DND-41 (cell line): Measurements from ENCODE around the gene TRPM3.

Experiments used
- ATAC-seq: fragments of 200-7000 bp; cut with Tn5 transposase; 3 replicates; pipeline ENCODE4 v1.9.1; 2021; ENCODE audit warnings: low read depth; ENCODE audit not compliant: insufficient read depth
- DNase-seq: peaks from one replicate; pipeline ENCODE4 v3.0.0-alpha.2; 2020
- H2AFZ ChIP-seq: 2 replicates; pipeline ENCODE4 v1.6.0; 2012; ENCODE audit warnings: low read depth, low read length
- H3K27ac ChIP-seq: 2 replicates; pipeline ENCODE4 v1.5.1; 2012; ENCODE audit warnings: low read length, inconsistent platforms
- H3K27me3 ChIP-seq: fragments of 200-600 bp; sonication (generic); 2 replicates; pipeline ENCODE4 v1.6.0; 2012; ENCODE audit warnings: low read length, mild to moderate bottlenecking, inconsistent platforms; ENCODE audit not compliant: insufficient read depth, poor library complexity
- H3K36me3 ChIP-seq: 2 replicates; pipeline ENCODE4 v1.5.1; 2012; ENCODE audit warnings: low read length, inconsistent platforms; ENCODE audit not compliant: insufficient read depth
- H3K4me1 ChIP-seq: 2 replicates; pipeline ENCODE4 v1.5.1; 2012; ENCODE audit warnings: mild to moderate bottlenecking, low read length; ENCODE audit not compliant: insufficient read depth
- H3K4me2 ChIP-seq: 2 replicates; pipeline ENCODE4 v1.6.0; 2012; ENCODE audit warnings: mild to moderate bottlenecking, moderate library complexity, low read length, inconsistent platforms; ENCODE audit not compliant: insufficient read depth
- H3K4me3 ChIP-seq, 2 experiments: fragments of 200-600 bp in 1 of 2; shearing (Covaris generic) in 1 of 2; 2 replicates each; pipeline ENCODE4 v1.5.1; 2012 to 2016; ENCODE audit warnings: inconsistent platforms in 2 of 2, low read length in 2 of 2, mild to moderate bottlenecking in 2 of 2, low read depth in 1 of 2, moderate library complexity in 1 of 2
- H3K79me2 ChIP-seq: 2 replicates; pipeline ENCODE4 v1.6.0; 2012; ENCODE audit warnings: low read length, inconsistent platforms; ENCODE audit not compliant: insufficient read depth
- H3K9ac ChIP-seq: 2 replicates; pipeline ENCODE4 v1.6.0; 2012; ENCODE audit warnings: low read depth, mild to moderate bottlenecking, inconsistent platforms, low read length, moderate library complexity
- H3K9me3 ChIP-seq: 2 replicates; pipeline ENCODE4 v1.5.1; 2012; ENCODE audit warnings: low read length, moderate library complexity, mild to moderate bottlenecking, inconsistent platforms; ENCODE audit not compliant: insufficient read depth, severe bottlenecking
- H4K20me1 ChIP-seq: 2 replicates; pipeline ENCODE4 v1.6.0; 2012; ENCODE audit warnings: low read length; ENCODE audit not compliant: insufficient read depth
- CTCF ChIP-seq: IDR thresholded peaks from 2 replicates; pipeline ENCODE4 v1.5.1; 2012; ENCODE audit warnings: borderline replicate concordance, low read length, moderate library complexity, mild to moderate bottlenecking; ENCODE audit not compliant: poor library complexity, severe bottlenecking; ENCODE audit errors: extremely low read depth
- EZH2 ChIP-seq: IDR thresholded peaks from 3 replicates; pipeline ENCODE4 v1.6.1; 2012; ENCODE audit warnings: borderline replicate concordance, low read depth, mild to moderate bottlenecking, moderate library complexity, low read length, inconsistent platforms; ENCODE audit not compliant: severe bottlenecking

TRPM3 gene

DNA sequence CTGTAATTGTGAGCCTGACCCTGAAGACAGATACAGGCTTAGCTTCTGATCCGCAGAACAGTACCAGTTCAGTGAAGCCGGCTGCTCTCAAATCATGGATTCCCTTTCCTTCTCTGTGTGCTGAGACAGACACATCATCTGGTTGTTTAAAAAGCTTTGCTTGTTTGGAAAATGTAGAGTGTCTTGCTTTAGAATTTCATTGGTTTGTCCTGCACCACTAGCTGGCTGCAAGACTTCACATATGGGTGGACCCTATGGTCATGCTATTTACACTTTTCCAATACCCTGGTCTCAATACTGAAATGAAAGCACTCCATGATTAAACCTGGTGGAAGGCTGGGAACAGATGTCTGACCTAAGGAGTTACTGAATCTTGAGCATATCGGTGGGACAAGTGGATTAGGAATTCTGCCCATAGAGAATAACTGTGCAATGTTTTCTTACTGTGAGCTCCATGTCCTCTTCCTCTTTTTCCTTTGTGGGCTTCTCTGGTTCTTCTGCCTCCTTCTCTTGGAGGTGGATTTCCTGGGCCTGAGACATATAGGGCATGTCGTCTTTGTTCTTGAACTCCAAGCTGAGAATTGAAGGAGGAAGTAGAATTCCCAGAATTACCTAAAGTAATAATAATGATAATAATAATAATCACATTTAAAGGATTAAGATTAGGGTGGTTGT lies 505.8 kb downstream of the TRPM3 start:
- no peaks in the 10 kb centered on the region for H3K9me3 ChIP-seq
- no peaks in the 10 kb centered on the region for H4K20me1 ChIP-seq
- ATAC-seq (no peak), DNase-seq (no peak)
- H3K4me3 ChIP-seq = no peak overlapping the region
- no peak overlapping the region for H3K9ac ChIP-seq
- no peaks in the 10 kb centered on the region for H3K27me3 ChIP-seq
- H3K4me2 ChIP-seq = no peak overlapping the region
- no peak overlapping the region for H2AFZ ChIP-seq
- H3K4me1 ChIP-seq = no peaks in the 10 kb centered on the region
- TF ChIP-seq CTCF = no peak
- no peak for TF ChIP-seq EZH2
- no peaks in the 10 kb centered on the region for H3K36me3 ChIP-seq
- H3K27ac ChIP-seq = no peak overlapping the region
- H3K79me2 ChIP-seq = no peaks in the 10 kb centered on the region

GRCh38 chr9:70614786-70615463 lies 506.5 kb downstream of the TRPM3 start:
- H3K4me3 ChIP-seq = no peak overlapping the region
- TF ChIP-seq EZH2 = no peak
- no peak for TF ChIP-seq CTCF
- H3K4me2 ChIP-seq = no peak overlapping the region
- H3K27ac ChIP-seq = no peak overlapping the region
- ATAC-seq (no peak), DNase-seq (no peak)
- no peaks in the 10 kb centered on the region for H3K9me3 ChIP-seq
- H3K9ac ChIP-seq = no peak overlapping the region
- no peaks in the 10 kb centered on the region for H3K79me2 ChIP-seq
- no peak overlapping the region for H2AFZ ChIP-seq
- no peaks in the 10 kb centered on the region for H3K27me3 ChIP-seq
- H3K36me3 ChIP-seq = no peaks in the 10 kb centered on the region
- no peaks in the 10 kb centered on the region for H4K20me1 ChIP-seq
- no peaks in the 10 kb centered on the region for H3K4me1 ChIP-seq

- Histone ChIP-seq H3K9ac (no peak overlapping the region), H3K27me3 (no peaks in the 10 kb centered on the region), H3K9me3 (no peaks in the 10 kb centered on the region), H3K36me3 (no peaks in the 10 kb centered on the region), H2AFZ (no peak overlapping the region), H3K4me3 (no peak overlapping the region), H3K4me1 (no peaks in the 10 kb centered on the region), H3K4me2 (no peak overlapping the region), H3K79me2 (no peaks in the 10 kb centered on the region), H4K20me1 (no peaks in the 10 kb centered on the region), H3K27ac (no peak overlapping the region)
- ATAC-seq = no peak
- TF ChIP-seq CTCF (no peak), EZH2 (no peak)
- DNase-seq = no peak
Measured at GRCh38 chr9:70613024-70613768, 508.2 kb downstream of the TRPM3 start.
